ENCODE measurements around the gene NPC2.

Gene NPC2

GRCh38 chr14:74502236-74503019 lies 9.3 kb upstream of the NPC2 start:
- peaks cover 17 to 27% of the 10 kb centered on the region in 2 donors for H3K4me1 Mint-ChIP-seq
- no peaks in the 10 kb centered on the region for H3K9me3 Mint-ChIP-seq
- no peak for DNase-seq
- peaks cover 0 to 2% of the 10 kb centered on the region in 2 donors for H3K27me3 Mint-ChIP-seq
- ATAC-seq (replicated peaks), result peak; percentile 42 to 56
- H3K4me3 Mint-ChIP-seq, result no peak overlapping the region
- H3K36me3 Mint-ChIP-seq, result peaks cover 0 to 4% of the 10 kb centered on the region in 2 donors
- no peak overlapping the region for H3K27ac Mint-ChIP-seq

GRCh38 chr14:74501691-74502090 lies 8.6 kb upstream of the NPC2 start:
- Mint-ChIP-seq H3K36me3 (peaks cover 0 to 4% of the 10 kb centered on the region in 2 donors), H3K4me3 (no peak overlapping the region), H3K27ac (no peak overlapping the region), H3K27me3 (no peaks in the 10 kb centered on the region), H3K9me3 (no peaks in the 10 kb centered on the region), H3K4me1 (peaks cover 12 to 20% of the 10 kb centered on the region in 2 donors)
- no peak for ATAC-seq (replicated peaks)
- no peak for DNase-seq

GRCh38 chr14:74501135-74501614 lies 8.1 kb upstream of the NPC2 start:
- peaks cover 7 to 15% of the 10 kb centered on the region in 2 donors for H3K4me1 Mint-ChIP-seq
- no peak overlapping the region for H3K4me3 Mint-ChIP-seq
- no peaks in the 10 kb centered on the region for H3K9me3 Mint-ChIP-seq
- ATAC-seq (replicated peaks) (no peak), DNase-seq (no peak)
- peak overlapping the region; percentile 42 for H3K27ac Mint-ChIP-seq
- no peaks in the 10 kb centered on the region for H3K27me3 Mint-ChIP-seq
- peaks cover 0 to 4% of the 10 kb centered on the region in 2 donors for H3K36me3 Mint-ChIP-seq

GRCh38 chr14:74500417-74501134 lies 7.5 kb upstream of the NPC2 start:
- H3K9me3 Mint-ChIP-seq, result no peaks in the 10 kb centered on the region
- H3K27ac Mint-ChIP-seq, result no peak overlapping the region
- DNase-seq, result no peak
- peaks cover 2 to 10% of the 10 kb centered on the region in 2 donors for H3K4me1 Mint-ChIP-seq
- H3K4me3 Mint-ChIP-seq, result no peak overlapping the region
- no peak for ATAC-seq (replicated peaks)
- peaks cover 0 to 4% of the 10 kb centered on the region in 2 donors for H3K36me3 Mint-ChIP-seq
- no peaks in the 10 kb centered on the region for H3K27me3 Mint-ChIP-seq

- peak overlapping the region in 1 of 2 donors; percentile 47 for H3K4me3 Mint-ChIP-seq
- H3K36me3 Mint-ChIP-seq, result no peaks in the 10 kb centered on the region
- peak overlapping the region; percentile 14 for H3K27ac Mint-ChIP-seq
- H3K27me3 Mint-ChIP-seq, result no peaks in the 10 kb centered on the region
- H3K9me3 Mint-ChIP-seq, result no peaks in the 10 kb centered on the region
- ATAC-seq (replicated peaks) (no peak), DNase-seq (no peak)
- H3K4me1 Mint-ChIP-seq, result peaks cover 12 to 22% of the 10 kb centered on the region in 2 donors
These were observed 2.3 kb upstream of the NPC2 start for GRCh38 chr14:74495356-74495755.

GRCh38 chr14:74493343-74494261 lies 497 bp upstream of the NPC2 start, which contains the start of gene ISCA2:
TSS of gene ISCA2 (plus strand) at chr14:74493765. CDS start at chr14:74493775, 10 bp downstream.
- Mint-ChIP-seq H3K4me3 (no peak within 1 kb of the TSS), H3K9me3 (no peaks in the 10 kb centered on the region), H3K27ac (peak within 1 kb of the TSS; percentile 96), H3K36me3 (no peaks in the 10 kb centered on the region), H3K27me3 (no peaks in the 10 kb centered on the region), H3K4me1 (peaks cover 17 to 27% of the 10 kb centered on the region in 2 donors)
- peak; percentile 90 to 92 for ATAC-seq (replicated peaks)
- peak; percentile 98 for DNase-seq

- no peak overlapping the region for H3K4me3 Mint-ChIP-seq
- DNase-seq (peak; percentile 14), ATAC-seq (replicated peaks) (no peak)
- peaks cover 3% of the 10 kb centered on the region in 2 donors for H3K36me3 Mint-ChIP-seq
- H3K27me3 Mint-ChIP-seq, result no peaks in the 10 kb centered on the region
- H3K4me1 Mint-ChIP-seq, result peaks cover 17 to 29% of the 10 kb centered on the region in 2 donors
- H3K9me3 Mint-ChIP-seq, result no peaks in the 10 kb centered on the region
- no peak overlapping the region for H3K27ac Mint-ChIP-seq
These were observed 939 bp downstream of the NPC2 start for GRCh38 chr14:74491956-74492775.

GRCh38 chr14:74490486-74490885 lies 2.6 kb downstream of the NPC2 start:
- H3K9me3 Mint-ChIP-seq, result no peaks in the 10 kb centered on the region
- ATAC-seq (replicated peaks) (no peak), DNase-seq (no peak)
- no peaks in the 10 kb centered on the region for H3K27me3 Mint-ChIP-seq
- H3K4me3 Mint-ChIP-seq, result no peak overlapping the region
- H3K36me3 Mint-ChIP-seq, result peaks cover 3% of the 10 kb centered on the region in 2 donors
- no peak overlapping the region for H3K27ac Mint-ChIP-seq
- peaks cover 17 to 27% of the 10 kb centered on the region in 2 donors for H3K4me1 Mint-ChIP-seq

- H3K9me3 Mint-ChIP-seq, result no peaks in the 10 kb centered on the region
- peaks cover 9 to 11% of the 10 kb centered on the region in 2 donors for H3K36me3 Mint-ChIP-seq
- no peak overlapping the region for H3K4me3 Mint-ChIP-seq
- H3K4me1 Mint-ChIP-seq, result peaks cover 9 to 15% of the 10 kb centered on the region in 2 donors
- no peaks in the 10 kb centered on the region for H3K27me3 Mint-ChIP-seq
- DNase-seq, result no peak
- peak overlapping the region; percentile 53 for H3K27ac Mint-ChIP-seq
- ATAC-seq (replicated peaks), result peak in 1 of 2 donors; percentile 3
These were observed 4.2 kb downstream of the NPC2 start for GRCh38 chr14:74488786-74489397.

GRCh38 chr14:74486164-74486563 lies 6.9 kb downstream of the NPC2 start:
- Mint-ChIP-seq H3K4me3 (no peak overlapping the region), H3K9me3 (no peaks in the 10 kb centered on the region), H3K4me1 (peaks cover 5 to 12% of the 10 kb centered on the region in 2 donors), H3K36me3 (peaks cover 14 to 27% of the 10 kb centered on the region in 2 donors), H3K27me3 (no peaks in the 10 kb centered on the region), H3K27ac (no peak overlapping the region)
- ATAC-seq (replicated peaks) (no peak), DNase-seq (no peak)

GRCh38 chr14:74483321-74483720 lies 9.8 kb downstream of the NPC2 start:
- Mint-ChIP-seq H3K4me3 (no peak overlapping the region), H3K9me3 (no peaks in the 10 kb centered on the region), H3K27ac (no peak overlapping the region), H3K27me3 (no peaks in the 10 kb centered on the region), H3K36me3 (peaks cover 23 to 51% of the 10 kb centered on the region in 2 donors), H3K4me1 (peaks cover 0 to 4% of the 10 kb centered on the region in 2 donors)
- ATAC-seq (replicated peaks) (no peak), DNase-seq (no peak)

GRCh38 chr14:74482571-74482970 lies 10.5 kb downstream of the NPC2 start:
- H3K4me1 Mint-ChIP-seq, result peaks cover 0 to 4% of the 10 kb centered on the region in 2 donors
- H3K9me3 Mint-ChIP-seq, result no peaks in the 10 kb centered on the region
- no peak overlapping the region for H3K4me3 Mint-ChIP-seq
- DNase-seq, result no peak
- H3K27ac Mint-ChIP-seq, result no peak overlapping the region
- H3K36me3 Mint-ChIP-seq, result peaks cover 27 to 48% of the 10 kb centered on the region in 2 donors
- H3K27me3 Mint-ChIP-seq, result no peaks in the 10 kb centered on the region
- no peak for ATAC-seq (replicated peaks)

GRCh38 chr14:74480046-74480445 lies 13.1 kb downstream of the NPC2 start:
- Mint-ChIP-seq H3K36me3 (peaks cover 28 to 63% of the 10 kb centered on the region in 2 donors), H3K9me3 (no peaks in the 10 kb centered on the region), H3K4me3 (no peak overlapping the region), H3K4me1 (peaks cover 5 to 15% of the 10 kb centered on the region in 2 donors), H3K27ac (no peak overlapping the region), H3K27me3 (no peaks in the 10 kb centered on the region)
- DNase-seq (no peak), ATAC-seq (replicated peaks) (no peak)

Measured in stimulated activated naive B cell treated with anti-CD40 and anti-IgM and Interleukin-4, amounts not matched to agents 10 μg/mL and 1 μg/mL and 100 μg/mL, for 72 hours (primary cell).